Measurements from ENCODE around the gene SLC25A17.
"Not testable (repeated sequence)": the region's sequence is repeated elsewhere in the genome, so short reads cannot be mapped to it uniquely, and the experiment has no call there.

SLC25A17 gene

DNA sequence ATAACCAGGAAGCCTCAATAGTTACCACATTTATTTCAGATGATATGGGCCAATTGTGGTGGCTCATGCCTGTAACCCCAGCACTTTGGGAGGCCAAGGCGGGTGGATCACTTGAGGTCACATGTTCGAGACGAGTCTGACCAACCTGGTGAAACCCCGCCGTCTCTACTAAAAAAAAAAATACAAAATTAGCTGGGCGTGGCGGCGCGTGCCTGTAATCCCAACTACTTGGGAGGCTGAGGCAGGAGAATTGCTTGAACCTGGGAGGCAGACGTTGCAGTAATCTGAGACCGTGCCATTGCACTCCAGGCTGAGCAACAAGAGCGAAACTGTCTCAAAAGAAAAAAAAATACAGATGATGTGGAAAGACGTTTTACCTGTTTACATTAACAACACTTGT lies 60.3 kb downstream of the SLC25A17 start:
- H3K4me3 ChIP-seq (ENCODE audit: low read depth, low read length), result not testable (repeated sequence)

DNA sequence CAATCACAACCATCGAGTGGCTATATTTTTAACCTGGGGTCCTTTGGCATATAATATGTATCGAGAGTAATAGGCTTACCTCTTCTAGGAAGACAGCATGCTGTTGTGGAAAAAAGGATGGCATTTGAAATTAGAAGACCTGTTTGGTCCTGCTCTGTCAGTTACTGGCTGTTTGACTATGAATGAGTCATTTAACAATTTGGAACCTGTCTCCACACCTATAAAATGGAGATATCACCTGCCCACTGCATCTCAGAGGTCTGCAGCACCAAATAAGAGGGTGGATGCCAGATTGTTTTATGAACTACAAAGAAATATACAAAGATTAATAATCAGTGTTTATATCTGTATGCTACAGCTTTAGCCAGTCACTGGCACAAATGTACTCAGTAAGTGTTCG lies 60.8 kb downstream of the SLC25A17 start:
- no peak overlapping the region for H3K4me3 ChIP-seq (ENCODE audit: low read depth, low read length)

GRCh38 chr22:40757071-40757470 lies 62.1 kb downstream of the SLC25A17 start:
- H3K4me3 ChIP-seq (ENCODE audit: low read depth, low read length), result no peak overlapping the region

DNA sequence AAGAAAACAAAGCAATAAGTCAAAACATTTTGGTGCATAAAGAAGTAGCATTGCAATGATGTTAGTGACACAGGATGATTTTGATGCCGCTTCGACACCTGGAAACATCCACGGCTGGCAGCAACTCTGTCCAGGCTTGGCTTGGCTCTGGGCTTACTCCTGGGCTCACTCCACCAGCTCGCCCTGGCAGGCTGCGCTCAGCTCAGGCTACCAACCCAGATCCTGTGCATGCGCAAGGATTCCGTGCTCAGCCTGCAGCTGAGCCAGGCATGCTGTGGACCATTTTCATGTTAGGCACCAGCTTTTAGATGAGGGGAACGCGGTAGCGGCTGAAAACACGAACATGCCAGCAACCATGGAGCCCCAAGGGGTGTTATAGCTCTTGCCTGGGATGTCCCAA lies 66.0 kb downstream of the SLC25A17 start:
- no peak overlapping the region for H3K4me3 ChIP-seq (ENCODE audit: low read depth, low read length)

DNA sequence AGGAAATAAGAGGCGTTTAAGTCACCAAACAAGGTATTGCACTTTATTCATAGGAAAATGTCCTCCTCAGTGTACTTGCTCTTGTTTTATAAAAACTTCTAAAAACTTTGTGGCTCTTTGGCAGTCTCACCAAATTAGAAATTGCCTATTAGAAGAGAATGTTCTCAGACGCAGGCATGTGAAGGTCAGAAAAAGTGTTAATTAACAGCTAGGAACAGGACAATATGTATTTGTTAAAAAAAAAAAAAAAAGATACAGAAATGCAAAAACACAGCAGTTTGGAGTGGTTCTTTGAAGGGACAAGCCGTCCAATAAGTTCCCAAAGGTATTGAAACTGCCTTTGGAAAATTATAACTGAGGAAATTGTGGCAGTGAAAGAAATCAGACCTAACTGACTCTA lies 67.9 kb downstream of the SLC25A17 start:
- H3K4me3 ChIP-seq (ENCODE audit: low read depth, low read length), result no peak overlapping the region

DNA sequence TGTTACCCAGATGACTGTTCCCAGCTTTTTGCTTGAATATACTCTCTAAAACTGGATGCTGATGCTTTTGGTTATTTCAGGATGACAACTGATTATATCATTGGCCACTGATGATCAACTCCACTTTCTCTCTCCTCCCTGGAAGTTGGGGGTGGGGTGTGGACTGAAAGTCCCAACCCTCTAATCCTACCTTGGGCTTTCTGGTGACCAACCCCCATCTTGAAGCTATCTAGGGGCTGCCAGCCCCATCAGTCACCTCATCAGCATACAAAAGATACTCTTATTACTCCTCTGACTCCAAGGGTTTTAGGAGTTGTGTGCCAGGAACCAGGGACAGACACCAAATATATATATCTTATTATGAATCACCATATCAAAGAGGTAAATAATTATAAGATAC lies 69.3 kb downstream of the SLC25A17 start:
- H3K4me3 ChIP-seq (ENCODE audit: low read depth, low read length), result no peak overlapping the region

DNA sequence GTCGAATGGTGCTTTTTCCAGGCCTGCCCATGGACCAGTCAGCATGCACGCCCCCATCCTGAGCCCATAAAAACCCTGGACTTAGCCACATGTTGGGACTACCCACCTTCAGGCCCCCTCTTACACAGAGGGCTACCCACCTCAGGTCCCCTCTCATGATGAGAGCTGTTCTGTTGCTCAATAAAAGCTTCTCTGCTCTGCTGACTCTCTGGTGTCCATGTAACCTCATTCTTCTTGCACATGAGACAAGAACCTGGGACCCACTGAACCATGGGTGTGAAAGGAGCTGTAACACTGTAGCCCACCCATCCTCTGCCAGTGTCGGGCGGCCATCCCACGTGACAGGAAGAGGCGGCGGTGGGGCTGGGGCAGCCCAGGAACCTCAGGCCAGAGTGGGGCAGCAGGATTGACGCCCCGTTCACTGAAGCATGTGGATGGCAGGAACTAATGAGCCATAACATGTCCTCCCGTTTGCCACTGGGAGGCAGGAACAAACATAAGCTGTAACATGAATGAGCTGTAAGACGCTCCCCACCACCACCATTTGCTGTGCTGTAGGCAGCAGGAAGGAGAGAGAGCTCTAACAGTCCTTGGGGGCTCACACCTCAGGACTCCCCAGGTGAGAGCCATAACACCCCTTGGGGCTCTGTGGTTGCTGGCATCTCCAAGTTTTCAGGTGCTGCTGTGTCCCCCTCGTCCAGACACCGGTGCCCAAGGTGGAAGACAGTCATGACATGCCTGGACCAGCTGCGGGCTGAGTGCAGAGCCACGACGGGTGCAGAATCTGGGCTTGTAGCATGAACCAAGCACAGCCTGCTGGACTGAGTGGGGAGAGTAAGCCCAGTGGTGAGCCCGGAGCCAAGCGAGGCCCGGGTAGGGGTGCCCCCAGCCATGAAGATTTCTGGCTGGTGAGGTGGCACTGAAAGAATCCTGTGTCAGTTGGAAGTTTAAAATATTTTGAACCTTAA lies 70.5 kb downstream of the SLC25A17 start:
- H3K4me3 ChIP-seq (ENCODE audit: low read depth, low read length), result no peak overlapping the region

DNA sequence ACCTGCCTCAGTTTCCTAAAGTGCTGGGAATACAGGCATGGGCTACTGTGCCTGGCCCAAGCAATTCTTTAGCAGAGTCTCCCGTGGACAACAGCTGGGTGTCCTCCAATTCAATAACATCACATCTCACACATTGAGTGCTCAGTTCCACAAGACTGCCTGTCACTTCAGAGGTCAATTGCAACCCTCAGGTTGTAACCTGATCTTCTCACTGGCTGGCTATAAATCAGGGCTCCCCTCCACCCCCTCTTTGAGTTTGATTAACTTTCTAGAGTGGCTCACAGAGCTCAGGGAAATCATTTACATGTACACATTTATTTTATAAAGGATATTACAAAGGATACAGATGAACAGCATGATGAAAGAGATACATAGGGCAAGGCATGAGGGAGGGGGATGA lies 71.8 kb downstream of the SLC25A17 start:
- H3K4me3 ChIP-seq (ENCODE audit: low read depth, low read length), result no peak overlapping the region

DNA sequence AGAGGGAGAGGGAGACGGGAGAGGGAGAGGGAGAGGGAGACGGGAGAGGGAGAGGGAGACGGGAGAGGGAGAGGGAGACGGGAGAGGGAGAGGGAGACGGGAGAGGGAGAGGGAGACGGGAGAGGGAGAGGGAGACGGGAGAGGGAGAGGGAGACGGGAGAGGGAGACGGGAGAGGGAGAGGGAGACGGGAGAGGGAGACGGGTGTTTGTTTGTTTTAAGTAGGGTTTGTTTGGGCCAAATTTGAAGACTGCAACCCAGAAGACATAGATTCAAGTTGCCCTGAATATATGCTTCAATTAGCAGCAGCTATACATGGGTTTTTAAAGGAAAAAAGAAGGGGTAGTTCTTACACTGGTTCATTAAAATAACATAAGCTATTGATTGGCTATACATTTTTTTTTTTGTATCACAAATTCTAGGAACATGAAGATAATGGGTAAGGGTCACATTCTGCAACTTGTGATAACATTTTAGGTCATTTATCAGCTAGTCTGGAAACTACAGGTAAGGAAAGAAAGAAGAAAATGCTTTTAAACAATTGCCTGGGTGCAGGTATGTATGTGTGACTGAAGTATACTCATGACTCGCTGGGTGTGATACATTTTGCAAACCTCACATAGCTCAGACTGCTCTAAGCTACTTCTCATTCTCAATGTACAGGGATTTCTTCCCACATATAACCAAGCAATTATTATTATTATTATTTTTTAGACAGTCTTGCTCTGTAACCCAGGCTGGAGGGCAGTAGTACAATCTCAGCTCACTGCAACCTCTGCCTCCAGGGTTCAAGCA lies 72.5 kb downstream of the SLC25A17 start:
- H3K4me3 ChIP-seq (ENCODE audit: low read depth, low read length), result no peak overlapping the region

- no peak overlapping the region for H3K4me3 ChIP-seq (ENCODE audit: low read depth, low read length)
Observed at GRCh38 chr22:40743768-40744167, 75.4 kb downstream of the SLC25A17 start.

GRCh38 chr22:40741116-40741515 lies 78.0 kb downstream of the SLC25A17 start:
- H3K4me3 ChIP-seq (ENCODE audit: low read depth, low read length), result no peak overlapping the region

- H3K4me3 ChIP-seq (ENCODE audit: low read depth, low read length), result no peak overlapping the region
Observed at GRCh38 chr22:40739721-40740120, 79.4 kb downstream of the SLC25A17 start.

DNA sequence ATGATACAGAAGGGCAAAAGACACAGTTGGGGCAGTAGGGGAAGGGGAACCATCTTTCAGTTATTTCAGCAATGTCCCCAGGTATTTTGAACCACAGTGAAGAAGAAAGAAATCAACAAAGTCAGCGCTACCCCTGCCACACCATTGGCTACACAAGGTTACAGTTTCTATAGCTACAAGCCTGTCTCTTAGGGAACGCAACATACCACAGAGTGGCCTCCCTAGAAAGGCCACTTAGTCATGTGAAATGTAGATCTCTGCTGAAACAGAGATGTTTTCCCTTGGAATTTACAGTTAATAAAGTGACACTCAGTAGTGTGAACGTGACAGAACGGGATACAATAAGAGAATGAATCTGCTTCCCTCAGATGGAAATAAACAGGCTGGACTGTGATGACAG lies 85.2 kb downstream of the SLC25A17 start:
- H3K4me3 ChIP-seq (ENCODE audit: low read depth, low read length), result no peak overlapping the region

GRCh38 chr22:40732999-40733292 lies 86.2 kb downstream of the SLC25A17 start:
- H3K4me3 ChIP-seq (ENCODE audit: low read depth, low read length), result no peak overlapping the region

GRCh38 chr22:40729284-40729683 lies 89.9 kb downstream of the SLC25A17 start:
- no peak overlapping the region for H3K4me3 ChIP-seq (ENCODE audit: low read depth, low read length)

DNA sequence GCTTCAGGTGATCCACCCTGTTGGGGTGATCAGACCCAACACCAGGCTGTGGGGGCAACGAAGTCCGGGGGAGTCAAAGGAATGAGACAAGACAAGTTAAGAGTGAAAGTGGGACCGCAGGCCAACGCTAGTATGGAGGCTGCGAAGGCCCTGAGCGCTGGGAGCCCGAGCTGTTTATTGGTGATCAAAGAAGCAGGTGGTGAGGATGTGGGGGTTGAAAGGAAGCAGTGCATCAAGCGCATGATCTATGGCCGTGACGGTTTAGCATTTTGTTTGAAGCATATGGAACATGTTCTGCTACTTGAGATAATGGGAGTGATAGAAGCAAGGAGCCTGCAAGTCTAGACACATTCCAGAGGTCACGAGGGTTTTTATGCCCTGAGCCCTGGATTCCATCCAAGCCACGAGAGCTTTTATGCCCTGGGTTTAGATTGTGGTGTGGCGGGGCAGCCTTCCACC lies 90.4 kb downstream of the SLC25A17 start:
- no peak overlapping the region for H3K4me3 ChIP-seq (ENCODE audit: low read depth, low read length)

DNA sequence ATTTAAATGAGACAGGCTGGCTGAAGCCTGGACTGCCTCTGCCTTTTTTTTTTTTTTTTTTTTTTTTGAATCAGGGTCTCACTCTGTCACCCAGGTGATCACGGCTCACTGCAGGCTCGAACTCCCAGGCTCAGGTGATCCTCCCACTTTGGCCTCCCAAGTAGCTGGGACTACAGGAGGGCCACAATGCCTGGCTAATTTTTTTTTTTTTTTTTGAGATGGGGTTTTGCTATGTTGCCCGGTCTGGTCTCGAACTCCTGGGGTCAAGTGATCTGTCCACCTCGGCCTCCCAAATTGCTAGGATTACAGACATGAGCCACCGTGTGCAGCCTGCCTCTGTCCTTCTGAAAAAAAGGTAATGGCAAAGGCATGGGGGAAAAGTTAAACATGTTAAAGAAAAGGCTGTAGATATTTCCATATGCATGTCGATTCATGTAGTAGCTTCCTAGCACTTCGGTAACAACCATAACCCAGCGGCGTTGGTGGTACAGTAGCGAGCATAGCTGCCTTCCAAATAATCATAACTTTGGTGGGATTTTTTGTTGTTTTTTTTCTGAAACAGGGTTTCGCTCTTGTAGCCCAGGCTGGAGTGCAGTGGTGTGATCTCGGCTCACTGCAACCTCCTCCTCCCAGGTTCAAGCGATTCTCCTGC lies 91.1 kb downstream of the SLC25A17 start:
- H3K4me3 ChIP-seq (ENCODE audit: low read depth, low read length), result no peak overlapping the region

GRCh38 chr22:40727070-40727963 lies 91.8 kb downstream of the SLC25A17 start:
- no peak overlapping the region for H3K4me3 ChIP-seq (ENCODE audit: low read depth, low read length)

DNA sequence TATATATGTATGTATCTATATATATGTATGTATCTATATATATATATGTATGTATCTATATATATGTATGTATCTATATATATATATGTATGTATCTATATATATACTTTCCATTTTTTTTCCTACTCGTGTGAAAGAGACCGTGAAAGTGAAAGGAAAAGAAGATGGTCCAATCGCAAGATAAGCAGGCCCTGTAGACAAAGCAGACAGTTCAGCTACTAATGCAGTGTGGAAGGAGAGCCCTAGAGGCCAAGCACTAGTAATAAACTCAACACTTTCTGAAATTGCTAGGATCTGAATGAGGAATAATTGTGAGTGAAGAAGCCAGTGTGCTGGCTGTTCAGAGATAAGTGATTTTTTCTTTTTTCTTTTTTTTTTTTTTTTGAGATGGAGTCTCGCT lies 92.6 kb downstream of the SLC25A17 start:
- no peak overlapping the region for H3K4me3 ChIP-seq (ENCODE audit: low read depth, low read length)

DNA sequence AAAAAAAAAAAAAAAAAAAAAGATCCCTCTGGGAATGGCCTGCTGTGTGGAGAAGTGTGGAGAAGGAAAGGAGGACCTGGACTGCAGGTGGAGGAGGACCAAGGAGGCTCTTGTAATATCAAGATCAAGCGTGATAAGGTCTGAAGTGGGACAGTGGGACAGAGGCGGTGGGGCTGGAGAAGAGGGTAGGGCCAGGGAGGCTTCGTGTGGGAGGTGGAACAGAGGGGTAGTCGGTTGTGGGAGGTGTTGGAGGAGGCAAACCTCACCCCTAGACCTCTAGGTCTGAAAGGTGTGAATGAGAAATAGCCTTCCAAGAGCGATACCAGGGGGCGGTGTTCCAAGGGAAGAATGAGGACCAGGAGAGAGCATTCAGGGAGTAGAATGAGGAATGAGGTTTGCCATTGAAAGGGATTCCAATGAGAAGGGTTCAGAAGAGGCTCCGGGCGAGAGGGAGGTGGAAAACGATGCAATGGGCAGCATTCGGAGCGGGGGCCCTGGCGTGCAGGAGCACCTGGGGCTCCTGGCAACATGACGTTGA lies 95.7 kb downstream of the SLC25A17 start:
- H3K4me3 ChIP-seq (ENCODE audit: low read depth, low read length), result no peak overlapping the region
